Right lobe of liver (tissue), 4 donors: ENCODE data around the gene RNU1-3.
"Not testable (repeated sequence)": the region's sequence is repeated elsewhere in the genome, so short reads cannot be mapped to it uniquely, and the experiment has no call there.

Source experiments
- CTCF ChIP-seq, 4 donors: fragments of 200-600 bp in 3 of 4; fragments of 450-650 bp in 1 of 4; IDR thresholded peaks; one replicate each; pipeline versions ENCODE4 v1.5.1 to v1.8.0; 2016 to 2022; ENCODE audit warnings: antibody characterized with exemption in 4 of 4, mild to moderate bottlenecking in 2 of 4
- POLR2A ChIP-seq: fragments of 450-650 bp; IDR thresholded peaks from one replicate; pipeline ENCODE4 v1.6.1; 2017; ENCODE audit warnings: antibody characterized with exemption, mild to moderate bottlenecking
- donor health status: DM: no; HTN: no; CAD: no.
- donor health status: DM: no; HTN: no; CAD: no.
- donor health status: DM: no; HTN: yes; CAD: no.

GRCh38 chr1:16633540-16634282 is 33.0 kb downstream of the RNU1-3 start:
- not testable (repeated sequence) for TF ChIP-seq CTCF (IDR thresholded peaks at IDR 0.05); POLR2A
